HL-60 (cell line): ENCODE data around the gene KRTAP5-3.

Experiments
- DNase-seq, 2 experiments: peaks; one replicate each; pipeline ENCODE4 v3.0.0-alpha.2; 2010 to 2020; ENCODE audit warnings: low read depth in 1 of 2, low spot score in 1 of 2
- H3K27ac ChIP-seq: fragments of 250-450 bp; sonication (Bioruptor Pico); replicated peaks from 2 replicates; pipeline ENCODE4 v1.5.1; 2020; ENCODE audit warnings: mild to moderate bottlenecking, moderate library complexity
- H3K27me3 ChIP-seq: fragments of 250-450 bp; sonication (Bioruptor Pico); 2 replicates; pipeline ENCODE4 v1.5.1; 2021; ENCODE audit warnings: mild to moderate bottlenecking, moderate library complexity; ENCODE audit not compliant: insufficient read depth, poor library complexity, severe bottlenecking
- H3K4me3 ChIP-seq: replicated peaks from 2 replicates; pipeline ENCODE4 v1.5.1; 2011; ENCODE audit warnings: mild to moderate bottlenecking, control low read depth, low read length; ENCODE audit not compliant: insufficient read depth
- GABPA ChIP-seq: IDR thresholded peaks from 2 replicates; pipeline ENCODE4 v1.6.1; 2012; ENCODE audit warnings: low read depth
- POLR2AphosphoS5 ChIP-seq: IDR thresholded peaks from 2 replicates; pipeline ENCODE4 v1.6.1; 2012; ENCODE audit warnings: low read depth
- SPI1 ChIP-seq: IDR thresholded peaks from 2 replicates; pipeline ENCODE4 v1.6.1; 2012; ENCODE audit warnings: low read depth, mild to moderate bottlenecking, borderline replicate concordance
- TF ChIP-seq, protein P1 (sequence below): IDR thresholded peaks from one replicate; pipeline ENCODE4 v1.5.1; 2011; ENCODE audit warnings: low read length, control low read depth, inconsistent platforms; ENCODE audit not compliant: insufficient read depth
- TF ChIP-seq, protein P2 (sequence below): IDR thresholded peaks from 2 replicates; pipeline ENCODE4 v1.6.1; 2012; ENCODE audit warnings: low read depth; ENCODE audit not compliant: insufficient replicate concordance

KRTAP5-3 gene

GRCh38 chr11:1639102-1639620, 30.9 kb upstream of the KRTAP5-3 start:
- Histone ChIP-seq H3K4me3 (no peak overlapping the region), H3K27me3 (peaks cover 9% of the 10 kb centered on the region), H3K27ac (no peak overlapping the region)
- no peak for DNase-seq
- TF ChIP-seq, protein P1, sequence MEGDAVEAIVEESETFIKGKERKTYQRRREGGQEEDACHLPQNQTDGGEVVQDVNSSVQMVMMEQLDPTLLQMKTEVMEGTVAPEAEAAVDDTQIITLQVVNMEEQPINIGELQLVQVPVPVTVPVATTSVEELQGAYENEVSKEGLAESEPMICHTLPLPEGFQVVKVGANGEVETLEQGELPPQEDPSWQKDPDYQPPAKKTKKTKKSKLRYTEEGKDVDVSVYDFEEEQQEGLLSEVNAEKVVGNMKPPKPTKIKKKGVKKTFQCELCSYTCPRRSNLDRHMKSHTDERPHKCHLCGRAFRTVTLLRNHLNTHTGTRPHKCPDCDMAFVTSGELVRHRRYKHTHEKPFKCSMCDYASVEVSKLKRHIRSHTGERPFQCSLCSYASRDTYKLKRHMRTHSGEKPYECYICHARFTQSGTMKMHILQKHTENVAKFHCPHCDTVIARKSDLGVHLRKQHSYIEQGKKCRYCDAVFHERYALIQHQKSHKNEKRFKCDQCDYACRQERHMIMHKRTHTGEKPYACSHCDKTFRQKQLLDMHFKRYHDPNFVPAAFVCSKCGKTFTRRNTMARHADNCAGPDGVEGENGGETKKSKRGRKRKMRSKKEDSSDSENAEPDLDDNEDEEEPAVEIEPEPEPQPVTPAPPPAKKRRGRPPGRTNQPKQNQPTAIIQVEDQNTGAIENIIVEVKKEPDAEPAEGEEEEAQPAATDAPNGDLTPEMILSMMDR, result no peak
- no peak for TF ChIP-seq POLR2AphosphoS5

DNA sequence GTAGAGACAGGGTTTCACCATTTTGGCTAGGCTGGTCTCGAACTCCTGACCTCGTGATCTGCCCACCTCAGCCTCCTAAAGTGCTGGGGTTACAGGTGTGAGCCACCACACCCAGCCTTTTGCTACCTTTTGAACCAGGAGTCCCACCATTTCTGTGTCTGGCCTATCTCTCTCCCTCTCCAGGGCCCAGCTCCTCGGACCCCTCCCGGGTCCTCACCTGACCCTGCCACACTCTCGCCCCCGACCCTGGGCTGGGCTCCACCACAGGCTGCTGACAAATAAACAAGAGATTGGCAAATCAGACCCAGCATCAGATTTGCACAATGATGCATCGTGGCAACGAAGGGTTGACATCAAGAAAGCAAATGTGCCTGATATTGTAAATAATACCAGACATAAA, 30.1 kb upstream of the KRTAP5-3 start:
- no peak overlapping the region for H3K27ac ChIP-seq
- TF ChIP-seq POLR2AphosphoS5, result no peak
- TF ChIP-seq, protein P1, result no peak
- TF ChIP-seq SPI1, result no peak
- TF ChIP-seq, protein P2, sequence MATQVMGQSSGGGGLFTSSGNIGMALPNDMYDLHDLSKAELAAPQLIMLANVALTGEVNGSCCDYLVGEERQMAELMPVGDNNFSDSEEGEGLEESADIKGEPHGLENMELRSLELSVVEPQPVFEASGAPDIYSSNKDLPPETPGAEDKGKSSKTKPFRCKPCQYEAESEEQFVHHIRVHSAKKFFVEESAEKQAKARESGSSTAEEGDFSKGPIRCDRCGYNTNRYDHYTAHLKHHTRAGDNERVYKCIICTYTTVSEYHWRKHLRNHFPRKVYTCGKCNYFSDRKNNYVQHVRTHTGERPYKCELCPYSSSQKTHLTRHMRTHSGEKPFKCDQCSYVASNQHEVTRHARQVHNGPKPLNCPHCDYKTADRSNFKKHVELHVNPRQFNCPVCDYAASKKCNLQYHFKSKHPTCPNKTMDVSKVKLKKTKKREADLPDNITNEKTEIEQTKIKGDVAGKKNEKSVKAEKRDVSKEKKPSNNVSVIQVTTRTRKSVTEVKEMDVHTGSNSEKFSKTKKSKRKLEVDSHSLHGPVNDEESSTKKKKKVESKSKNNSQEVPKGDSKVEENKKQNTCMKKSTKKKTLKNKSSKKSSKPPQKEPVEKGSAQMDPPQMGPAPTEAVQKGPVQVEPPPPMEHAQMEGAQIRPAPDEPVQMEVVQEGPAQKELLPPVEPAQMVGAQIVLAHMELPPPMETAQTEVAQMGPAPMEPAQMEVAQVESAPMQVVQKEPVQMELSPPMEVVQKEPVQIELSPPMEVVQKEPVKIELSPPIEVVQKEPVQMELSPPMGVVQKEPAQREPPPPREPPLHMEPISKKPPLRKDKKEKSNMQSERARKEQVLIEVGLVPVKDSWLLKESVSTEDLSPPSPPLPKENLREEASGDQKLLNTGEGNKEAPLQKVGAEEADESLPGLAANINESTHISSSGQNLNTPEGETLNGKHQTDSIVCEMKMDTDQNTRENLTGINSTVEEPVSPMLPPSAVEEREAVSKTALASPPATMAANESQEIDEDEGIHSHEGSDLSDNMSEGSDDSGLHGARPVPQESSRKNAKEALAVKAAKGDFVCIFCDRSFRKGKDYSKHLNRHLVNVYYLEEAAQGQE, result no peak
- TF ChIP-seq GABPA, result no peak
- peaks cover 9% of the 10 kb centered on the region for H3K27me3 ChIP-seq
- DNase-seq, result no peak
- no peak overlapping the region for H3K4me3 ChIP-seq

- peaks cover 10% of the 10 kb centered on the region for H3K27me3 ChIP-seq
- no peak overlapping the region for H3K4me3 ChIP-seq
- no peak for DNase-seq
- H3K27ac ChIP-seq, result no peak overlapping the region
- TF ChIP-seq, protein P1, result no peak
- TF ChIP-seq POLR2AphosphoS5, result no peak
- TF ChIP-seq SPI1, result no peak
- TF ChIP-seq, protein P2, result no peak
- TF ChIP-seq GABPA, result no peak
These were observed 29.4 kb upstream of the KRTAP5-3 start for GRCh38 chr11:1637628-1638027.

GRCh38 chr11:1636291-1636950, 28.2 kb upstream of the KRTAP5-3 start:
- Histone ChIP-seq H3K27me3 (peaks cover 19% of the 10 kb centered on the region), H3K4me3 (no peak overlapping the region), H3K27ac (no peak overlapping the region)
- DNase-seq, result no peak
- no peak for TF ChIP-seq GABPA
- TF ChIP-seq SPI1, result no peak
- TF ChIP-seq, protein P1, result no peak
- no peak for TF ChIP-seq POLR2AphosphoS5
- TF ChIP-seq, protein P2, result no peak
